ENCODE measurements around the gene SLC25A21. TPM values are rescaled to one million over a fixed set of nuclear protein-coding genes. Genes with fewer than 3 reads are reported as not detected.

Gene SLC25A21
- total RNA-seq, 2 donors from 2014 or later: not detected

DNA sequence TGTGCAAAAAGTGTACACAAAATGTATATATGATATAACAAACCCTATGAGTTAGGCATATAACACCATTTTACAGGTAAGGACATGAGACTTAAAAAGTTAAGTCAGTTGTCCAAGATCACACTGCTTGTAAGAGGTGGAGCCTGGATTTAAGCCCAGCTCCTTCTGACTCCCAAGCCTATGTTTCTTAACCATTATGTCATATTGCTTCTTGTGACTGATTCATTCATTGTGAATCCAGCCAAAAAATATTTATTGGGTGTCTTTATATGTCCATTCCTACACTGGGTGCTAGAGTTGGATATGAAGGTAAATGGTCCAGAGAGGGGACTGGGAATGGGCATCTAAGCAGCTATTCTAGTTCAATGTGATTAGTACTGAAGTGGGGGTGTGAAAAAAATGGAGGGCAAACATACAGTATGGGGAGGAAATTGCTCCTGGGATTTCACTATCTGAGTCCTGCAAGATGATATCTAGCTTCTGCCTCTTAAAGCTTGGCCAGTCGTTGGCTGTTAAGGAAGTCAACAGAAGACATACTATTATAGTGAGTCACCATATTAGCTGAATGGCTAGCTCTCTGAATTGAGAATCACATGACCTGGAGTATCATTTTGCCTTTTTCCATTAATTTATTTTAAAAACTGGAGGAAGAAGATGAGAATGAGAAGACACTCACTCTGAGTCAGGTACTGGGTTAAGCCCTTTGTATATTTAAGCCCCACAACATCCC lies 481.9 kb downstream of the SLC25A21 start:
- peaks cover 13% of the 10 kb centered on the region for H3K9me3 Mint-ChIP-seq

GRCh38 chr14:36684946-36685345 lies 487.5 kb downstream of the SLC25A21 start:
- peaks cover 0 to 4% of the 10 kb centered on the region in 2 donors for H3K27me3 Mint-ChIP-seq
- H3K4me3 Mint-ChIP-seq: no peak overlapping the region
- DNase-seq (ENCODE audit: low spot score) (no peak), ATAC-seq (no peak)
- H3K27ac Mint-ChIP-seq: no peak overlapping the region
- H3K9me3 Mint-ChIP-seq: peaks cover 10% of the 10 kb centered on the region
- no peaks in the 10 kb centered on the region for H3K36me3 Mint-ChIP-seq
- H3K4me1 Mint-ChIP-seq (ENCODE audit: low read depth in 2 of 2): no peaks in the 10 kb centered on the region

More for the DNA sequence above, 481.9 kb downstream of the SLC25A21 start:
- Mint-ChIP-seq H3K27me3 (peaks cover 0 to 4% of the 10 kb centered on the region in 2 donors), H3K4me1 (ENCODE audit: low read depth in 2 of 2) (no peaks in the 10 kb centered on the region), H3K4me3 (no peak overlapping the region), H3K36me3 (no peaks in the 10 kb centered on the region), H3K27ac (no peak overlapping the region)
- ATAC-seq (no peak), DNase-seq (ENCODE audit: low spot score) (no peak)

GRCh38 chr14:36683083-36683724 lies 489.2 kb downstream of the SLC25A21 start:
- H3K36me3 Mint-ChIP-seq: no peaks in the 10 kb centered on the region
- peaks cover 0 to 4% of the 10 kb centered on the region in 2 donors for H3K27me3 Mint-ChIP-seq
- H3K9me3 Mint-ChIP-seq: peaks cover 10% of the 10 kb centered on the region
- no peak overlapping the region for H3K4me3 Mint-ChIP-seq
- DNase-seq (ENCODE audit: low spot score) (no peak), ATAC-seq (no peak)
- H3K27ac Mint-ChIP-seq: no peak overlapping the region
- no peaks in the 10 kb centered on the region for H3K4me1 Mint-ChIP-seq (ENCODE audit: low read depth in 2 of 2)

DNA sequence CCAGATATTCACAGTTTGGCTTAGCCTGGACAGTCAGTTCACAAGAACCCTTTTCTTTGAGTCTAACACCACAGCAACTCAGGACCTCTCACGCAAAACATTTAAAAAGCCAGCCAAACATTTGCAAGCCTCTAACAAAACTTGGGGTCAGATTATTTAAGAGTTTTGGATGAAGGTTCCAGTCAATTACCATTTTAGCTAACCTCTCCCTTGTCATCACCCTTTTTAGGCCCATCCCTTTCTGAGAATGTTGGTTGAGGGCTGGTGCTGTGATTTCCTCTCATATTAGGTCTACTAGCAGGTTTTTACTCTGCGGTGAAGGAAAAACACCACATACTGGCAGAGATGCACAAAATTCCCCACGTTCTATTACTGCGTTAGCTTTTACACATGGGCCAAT lies 490.1 kb downstream of the SLC25A21 start:
- Mint-ChIP-seq H3K27me3 (peaks cover 0 to under 1% of the 10 kb centered on the region in 2 donors), H3K4me1 (ENCODE audit: low read depth in 2 of 2) (no peaks in the 10 kb centered on the region), H3K27ac (no peak overlapping the region), H3K9me3 (peaks cover 4% of the 10 kb centered on the region), H3K36me3 (no peaks in the 10 kb centered on the region), H3K4me3 (no peak overlapping the region)
- no peak for ATAC-seq
- DNase-seq (ENCODE audit: low spot score): no peak

DNA sequence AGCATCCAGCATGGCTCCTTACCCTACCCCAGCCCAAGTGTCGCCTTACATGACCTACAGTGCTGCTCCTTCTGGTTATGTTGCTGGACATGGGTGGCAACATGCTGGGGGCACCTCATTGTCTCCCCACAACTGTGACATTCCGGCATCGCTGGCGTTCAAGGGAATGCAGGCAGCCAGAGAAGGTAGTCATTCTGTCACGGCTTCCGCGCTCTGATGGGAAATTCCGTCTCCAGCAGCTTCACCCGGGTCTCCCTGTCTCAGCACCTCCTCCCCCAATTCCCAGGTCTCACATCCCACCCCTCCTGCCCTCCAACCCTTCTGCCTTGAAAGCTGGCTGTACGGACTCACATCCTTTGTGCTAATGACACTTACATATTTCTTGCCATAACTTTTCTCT lies 496.2 kb downstream of the SLC25A21 start:
- DNase-seq (ENCODE audit: low spot score) (no peak), ATAC-seq (no peak)
- H3K4me3 Mint-ChIP-seq: no peak overlapping the region
- peaks cover 4% of the 10 kb centered on the region for H3K9me3 Mint-ChIP-seq
- no peak overlapping the region for H3K27ac Mint-ChIP-seq
- no peaks in the 10 kb centered on the region for H3K4me1 Mint-ChIP-seq (ENCODE audit: low read depth in 2 of 2)
- H3K36me3 Mint-ChIP-seq: no peaks in the 10 kb centered on the region
- H3K27me3 Mint-ChIP-seq: peaks cover 0 to 15% of the 10 kb centered on the region in 2 donors

- no peaks in the 10 kb centered on the region for H3K36me3 Mint-ChIP-seq
- ATAC-seq: no peak
Observed at GRCh38 chr14:36675581-36675980, 496.8 kb downstream of the SLC25A21 start.

GRCh38 chr14:36674659-36675058 lies 497.7 kb downstream of the SLC25A21 start:
- Mint-ChIP-seq H3K4me1 (ENCODE audit: low read depth in 2 of 2) (no peaks in the 10 kb centered on the region), H3K4me3 (no peak overlapping the region), H3K36me3 (no peaks in the 10 kb centered on the region), H3K27ac (no peak overlapping the region), H3K27me3 (peaks cover 0 to 15% of the 10 kb centered on the region in 2 donors), H3K9me3 (peaks cover 4% of the 10 kb centered on the region)
- ATAC-seq (no peak), DNase-seq (ENCODE audit: low spot score) (no peak)

More at GRCh38 chr14:36675581-36675980, 496.8 kb downstream of the SLC25A21 start:
- H3K9me3 Mint-ChIP-seq: peaks cover 4% of the 10 kb centered on the region
- H3K27me3 Mint-ChIP-seq: peaks cover 0 to 15% of the 10 kb centered on the region in 2 donors
- H3K27ac Mint-ChIP-seq: no peak overlapping the region
- H3K4me1 Mint-ChIP-seq (ENCODE audit: low read depth in 2 of 2): no peaks in the 10 kb centered on the region
- H3K4me3 Mint-ChIP-seq: no peak overlapping the region
- no peak for DNase-seq (ENCODE audit: low spot score)

GRCh38 chr14:36672095-36672494 lies 500.3 kb downstream of the SLC25A21 start:
- peaks cover 8 to 22% of the 10 kb centered on the region in 2 donors for H3K27me3 Mint-ChIP-seq
- no peaks in the 10 kb centered on the region for H3K4me1 Mint-ChIP-seq (ENCODE audit: low read depth in 2 of 2)
- H3K27ac Mint-ChIP-seq: no peak overlapping the region
- ATAC-seq (no peak), DNase-seq (ENCODE audit: low spot score) (no peak)
- no peak overlapping the region for H3K4me3 Mint-ChIP-seq
- peaks cover 7% of the 10 kb centered on the region for H3K36me3 Mint-ChIP-seq
- peaks cover 2% of the 10 kb centered on the region for H3K9me3 Mint-ChIP-seq

DNA sequence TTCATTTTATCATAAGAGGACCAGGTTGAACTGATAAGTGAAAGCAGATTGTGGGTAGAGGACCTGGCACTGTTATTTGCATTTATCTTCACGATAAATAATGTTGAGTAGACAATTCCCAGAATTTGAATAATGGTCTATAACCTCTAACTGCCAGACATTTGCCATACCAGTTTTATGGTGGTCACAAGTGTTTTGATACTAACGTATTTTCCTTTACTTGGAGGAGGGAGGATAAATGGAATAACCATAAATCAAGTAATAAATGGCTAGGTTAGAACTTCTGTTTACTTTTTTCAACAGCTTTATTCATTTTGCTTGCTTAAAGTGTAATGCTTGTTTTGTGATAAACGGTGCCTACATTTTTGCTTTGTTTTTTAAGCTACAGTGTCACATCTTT lies 501.3 kb downstream of the SLC25A21 start:
- ATAC-seq: no peak
- peaks cover 9 to 18% of the 10 kb centered on the region in 2 donors for H3K27me3 Mint-ChIP-seq
- H3K36me3 Mint-ChIP-seq: peaks cover 7% of the 10 kb centered on the region
- DNase-seq (ENCODE audit: low spot score): no peak
- H3K4me1 Mint-ChIP-seq (ENCODE audit: low read depth in 2 of 2): no peaks in the 10 kb centered on the region
- H3K4me3 Mint-ChIP-seq: no peak overlapping the region
- no peaks in the 10 kb centered on the region for H3K9me3 Mint-ChIP-seq
- H3K27ac Mint-ChIP-seq: no peak overlapping the region

- ATAC-seq (no peak), DNase-seq (ENCODE audit: low spot score) (no peak)
- peaks cover 19% of the 10 kb centered on the region for H3K36me3 Mint-ChIP-seq
- H3K9me3 Mint-ChIP-seq: no peaks in the 10 kb centered on the region
- peaks cover 0 to 3% of the 10 kb centered on the region in 2 donors for H3K4me1 Mint-ChIP-seq (ENCODE audit: low read depth in 2 of 2)
- H3K4me3 Mint-ChIP-seq: no peak overlapping the region
- peaks cover 32 to 37% of the 10 kb centered on the region in 2 donors for H3K27me3 Mint-ChIP-seq
- H3K27ac Mint-ChIP-seq: no peak overlapping the region
Observed at GRCh38 chr14:36667679-36668078, 504.7 kb downstream of the SLC25A21 start.

- peaks cover 23% of the 10 kb centered on the region for H3K36me3 Mint-ChIP-seq
- peaks cover 38 to 47% of the 10 kb centered on the region in 2 donors for H3K27me3 Mint-ChIP-seq
Observed at GRCh38 chr14:36666416-36667206, 505.8 kb downstream of the SLC25A21 start.

GRCh38 chr14:36665887-36666415 lies 506.5 kb downstream of the SLC25A21 start:
- no peaks in the 10 kb centered on the region for H3K9me3 Mint-ChIP-seq
- H3K27ac Mint-ChIP-seq: no peak overlapping the region
- peaks cover 23% of the 10 kb centered on the region for H3K36me3 Mint-ChIP-seq
- peaks cover 44 to 54% of the 10 kb centered on the region in 2 donors for H3K27me3 Mint-ChIP-seq
- H3K4me3 Mint-ChIP-seq: no peak overlapping the region
- peak in 1 of 2 donors; percentile 36 for ATAC-seq
- no peak for DNase-seq (ENCODE audit: low spot score)
- peaks cover 0 to 11% of the 10 kb centered on the region in 2 donors for H3K4me1 Mint-ChIP-seq (ENCODE audit: low read depth in 2 of 2)

More at GRCh38 chr14:36666416-36667206, 505.8 kb downstream of the SLC25A21 start:
- no peak for DNase-seq (ENCODE audit: low spot score)
- Mint-ChIP-seq H3K27ac (no peak overlapping the region), H3K9me3 (no peaks in the 10 kb centered on the region), H3K4me1 (ENCODE audit: low read depth in 2 of 2) (peaks cover 0 to 9% of the 10 kb centered on the region in 2 donors), H3K4me3 (no peak overlapping the region)
- peak in 1 of 2 donors; percentile 24 for ATAC-seq

DNA sequence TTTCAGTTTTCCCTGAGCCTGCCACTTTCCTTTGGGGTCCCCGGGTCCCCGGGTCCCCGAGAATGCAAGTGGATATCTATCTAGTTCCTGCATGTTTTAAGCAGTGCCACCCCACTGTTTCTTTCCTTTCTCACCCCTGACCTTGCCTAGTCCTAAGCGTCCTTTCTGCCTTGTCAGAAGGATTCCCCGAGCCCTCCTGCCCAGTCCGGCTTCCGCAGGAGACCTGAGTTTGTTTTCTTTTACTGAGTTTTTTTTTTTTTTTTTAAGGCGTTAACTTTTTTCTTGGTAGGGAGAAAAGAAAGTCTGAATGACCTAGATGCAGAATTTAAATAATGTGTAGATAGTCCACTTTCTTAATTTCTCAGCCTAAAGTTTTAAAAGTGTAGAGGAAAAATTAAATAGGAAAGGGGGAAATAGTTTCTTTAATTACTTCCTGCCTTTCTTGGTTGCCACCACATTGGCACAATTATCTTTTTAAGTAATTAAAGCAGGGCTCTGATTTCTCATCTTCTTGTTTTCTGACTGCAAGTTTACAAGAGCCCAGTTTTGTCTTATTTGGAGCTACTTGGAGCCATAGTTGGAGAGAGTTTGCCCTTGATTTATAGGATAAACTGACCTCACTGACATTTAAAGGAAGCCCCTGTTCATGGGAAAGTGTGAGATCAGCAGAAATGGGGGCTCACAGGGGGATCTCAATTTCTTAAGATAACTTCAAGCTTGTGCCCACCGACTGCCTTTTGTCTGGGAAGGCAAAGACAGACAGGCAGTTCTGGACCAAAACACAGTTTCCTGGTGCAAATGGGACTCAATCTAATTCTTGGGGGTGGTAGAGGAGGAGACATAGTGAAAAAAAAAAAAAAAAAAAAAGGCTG lies 507.8 kb downstream of the SLC25A21 start:
- Mint-ChIP-seq H3K4me3 (no peak overlapping the region), H3K27ac (no peak overlapping the region), H3K4me1 (ENCODE audit: low read depth in 2 of 2) (peaks cover 0 to 11% of the 10 kb centered on the region in 2 donors), H3K9me3 (no peaks in the 10 kb centered on the region), H3K27me3 (peaks cover 55 to 66% of the 10 kb centered on the region in 2 donors), H3K36me3 (peaks cover 32% of the 10 kb centered on the region)
- ATAC-seq (no peak), DNase-seq (ENCODE audit: low spot score) (no peak)
